ENCODE measurements around the gene TOMM20. TPM values are rescaled to one million over a fixed set of nuclear protein-coding genes. Genes with fewer than 3 reads are reported as not detected.

The TOMM20 gene
- total and polyA plus RNA-seq, 8 donors, result 21.4 to 145 (median 68.2) TPM

- no peak overlapping the region for H3K4me3 ChIP-seq
- peak overlapping the region; percentile 68 to 97 (median 91) for H3K27ac ChIP-seq
- H3K36me3 ChIP-seq, result no peaks in the 10 kb centered on the region
- peaks cover 29 to 71% (median 46%) of the 10 kb centered on the region in 4 donors for H3K4me1 ChIP-seq
- DNase-seq, result peak; percentile 83 to 87
- intact Hi-C loops (cut with DNase I; ENCODE audit: low total_unique reads), result no loop called here
- no peaks in the 10 kb centered on the region for H3K9me3 ChIP-seq
- TF ChIP-seq POLR2A (IDR thresholded peaks at IDR 0.05) (no peak), POLR2AphosphoS5 (IDR thresholded peaks at IDR 0.05) (peak in 2 of 3 donors; percentile 70 to 91), EP300 (IDR thresholded peaks at IDR 0.05) (peak; percentile 76), CTCF (IDR thresholded peaks at IDR 0.05) (no peak)
- 26 to 37% (median 30%) methylated on average over 12 of the region's 12 CpGs for WGBS, 5 donors
- H3K27me3 ChIP-seq, result no peaks in the 10 kb centered on the region
Measured at GRCh38 chr1:235067396-235068157, 61.1 kb downstream of the TOMM20 start.

GRCh38 chr1:235063068-235063765, 65.4 kb downstream of the TOMM20 start:
- Histone ChIP-seq H3K4me1 (peaks cover 42 to 58% (median 47%) of the 10 kb centered on the region in 4 donors), H3K4me3 (no peak overlapping the region), H3K27me3 (no peaks in the 10 kb centered on the region), H3K27ac (peak overlapping the region; percentile 65 to 87 (median 82)), H3K9me3 (no peaks in the 10 kb centered on the region), H3K36me3 (no peaks in the 10 kb centered on the region)
- TF ChIP-seq CTCF (IDR thresholded peaks at IDR 0.05), result no peak
- no peak for TF ChIP-seq POLR2AphosphoS5 (IDR thresholded peaks at IDR 0.05)
- no peak for TF ChIP-seq EP300 (IDR thresholded peaks at IDR 0.05)
- TF ChIP-seq POLR2A (IDR thresholded peaks at IDR 0.05), result no peak
- DNase-seq, result no peak
- intact Hi-C loops (cut with DNase I; ENCODE audit: low total_unique reads), result no loop called here
- WGBS, 5 donors, result 60 to 72% (median 68%) methylated on average over 9 of the region's 9 CpGs

- peaks cover 30 to 40% (median 36%) of the 10 kb centered on the region in 4 donors for H3K4me1 ChIP-seq
- H3K9me3 ChIP-seq, result no peaks in the 10 kb centered on the region
- peak overlapping the region; percentile 65 to 87 (median 80) for H3K27ac ChIP-seq
- WGBS, 5 donors, result 23 to 37% (median 25%) methylated on average over 6 to 7 of the region's 7 CpGs
- DNase-seq, result peak; percentile 54 to 84
- intact Hi-C loops (cut with DNase I; ENCODE audit: low total_unique reads), result no loop called here
- no peaks in the 10 kb centered on the region for H3K27me3 ChIP-seq
- no peaks in the 10 kb centered on the region for H3K36me3 ChIP-seq
- no peak for TF ChIP-seq POLR2AphosphoS5 (IDR thresholded peaks at IDR 0.05)
- no peak for TF ChIP-seq EP300 (IDR thresholded peaks at IDR 0.05)
- H3K4me3 ChIP-seq, result no peak overlapping the region
Measured at GRCh38 chr1:235060607-235061470, 67.8 kb downstream of the TOMM20 start.

Small RNAs within 50 kb of the gene (small RNA-seq; reads per million reads assigned to genes)
- gene AL732292.1 (0 reads per million in 4 donors), gene SNORA14B (0 to 12.6 (median 4.0) reads per million in 4 donors)

Other genes starting within 250 kb of the TOMM20 start
- gene RBM34, start 32.4 kb upstream of the TOMM20 start, total RNA-seq, result 10 to 100 TPM in 3 of 5 donors, 1 to 10 TPM in 1, not detected in 1; 9.8 to 56.7 (median 22.1) TPM
- 10 to 100 TPM; 60.9 to 79.7 (median 67.7) TPM for gene RBM34, start 32.4 kb upstream of the TOMM20 start, polyA plus RNA-seq
- gene ARID4B, start 199.3 kb upstream of the TOMM20 start, total RNA-seq, result 100 to 1,000 TPM in 1 of 5 donors, 10 to 100 TPM in 4; 23.7 to 102 (median 52.0) TPM
- gene ARID4B, start 199.3 kb upstream of the TOMM20 start, polyA plus RNA-seq, result 1 to 10 TPM; 9.5 to 9.6 (median 9.5) TPM
- gene GGPS1, start 199.7 kb upstream of the TOMM20 start, total RNA-seq, result 10 to 100 TPM in 3 of 5 donors, 1 to 10 TPM in 2; 7.0 to 21.8 (median 10.7) TPM
- 10 to 100 TPM; 21.5 to 37.6 (median 23.2) TPM for gene GGPS1, start 199.7 kb upstream of the TOMM20 start, polyA plus RNA-seq
- 10 to 100 TPM in 4 of 5 donors, 1 to 10 TPM in 1; 7.1 to 43.7 (median 23.9) TPM for gene TBCE, start 238.6 kb upstream of the TOMM20 start, total RNA-seq
- gene TBCE, start 238.6 kb upstream of the TOMM20 start, polyA plus RNA-seq, result 10 to 100 TPM; 19.2 to 24.0 (median 23.6) TPM